Cardiac septum (tissue), 1 donor: ENCODE data around the gene COMT. TPM values are rescaled to one million over a fixed set of nuclear protein-coding genes. Genes with fewer than 3 reads are reported as not detected.
A peak's percentile ranks its signal among the peaks of the same experiment; 100 is the strongest.

Source experiments
- DNase-seq: peaks from one replicate; pipeline ENCODE4 v3.0.0-alpha.2; 2020; ENCODE audit warnings: low spot score
- intact Hi-C: fragments of 100-400 bp; cut with DNase I; formaldehyde crosslinking; loops from one replicate; pipeline ENCODE4 v1.14.0; 2022
- microRNA-seq: library from miRNA; unstranded; fragments of <30 nt; microRNA quantifications from one replicate; pipeline ENCODE4 v1.2.0, GENCODE V29; 2020
- total RNA-seq: library from RNA; stranded (reverse); fragmentation: NEBNext Ultra II Directional; extraction: Animal tissue kit (Norgen Biotek cat#: 25700); gene quantifications from one replicate; pipeline ENCODE4 v1.2.1, GENCODE V29; 2021
- donor health status: DM: no; HTN: no; CAD: no.

COMT gene
- total RNA-seq, 1 donor from 2014 or later, result 97.1 TPM

DNA sequence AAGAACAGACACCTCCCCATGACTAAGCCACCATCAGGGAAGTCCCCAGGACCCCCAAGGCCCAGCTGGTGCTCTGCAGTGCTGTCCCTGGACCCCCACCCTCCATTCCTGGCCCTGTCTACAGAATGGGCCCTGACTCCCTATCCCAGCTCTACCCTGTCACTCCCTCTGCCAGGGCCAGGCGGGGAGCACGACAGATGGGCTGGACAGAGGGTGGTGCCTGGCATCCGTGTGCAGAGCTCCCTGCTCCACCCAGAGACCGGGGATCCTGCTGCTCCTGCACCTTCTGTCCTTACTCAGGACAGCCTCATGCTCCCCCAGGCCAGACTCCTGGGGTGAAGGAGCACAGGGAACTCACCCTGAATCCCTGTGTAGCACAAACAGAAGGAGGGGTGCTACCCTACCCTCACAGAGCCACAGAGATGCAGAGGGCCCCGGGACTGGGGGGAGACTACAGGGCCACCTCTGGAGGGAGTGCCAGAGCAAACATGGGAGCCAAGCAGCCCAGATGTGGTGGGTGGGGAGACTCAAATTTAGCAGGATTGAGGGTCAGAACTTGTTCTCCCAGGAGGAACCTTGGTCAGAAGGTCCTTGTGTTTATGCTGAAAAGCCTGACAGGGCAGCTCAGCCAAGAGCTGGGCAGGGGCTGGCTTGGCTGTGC, 73.1 kb downstream of the COMT start:
- no peak for DNase-seq
- intact Hi-C loops, result no loop called here

DNA sequence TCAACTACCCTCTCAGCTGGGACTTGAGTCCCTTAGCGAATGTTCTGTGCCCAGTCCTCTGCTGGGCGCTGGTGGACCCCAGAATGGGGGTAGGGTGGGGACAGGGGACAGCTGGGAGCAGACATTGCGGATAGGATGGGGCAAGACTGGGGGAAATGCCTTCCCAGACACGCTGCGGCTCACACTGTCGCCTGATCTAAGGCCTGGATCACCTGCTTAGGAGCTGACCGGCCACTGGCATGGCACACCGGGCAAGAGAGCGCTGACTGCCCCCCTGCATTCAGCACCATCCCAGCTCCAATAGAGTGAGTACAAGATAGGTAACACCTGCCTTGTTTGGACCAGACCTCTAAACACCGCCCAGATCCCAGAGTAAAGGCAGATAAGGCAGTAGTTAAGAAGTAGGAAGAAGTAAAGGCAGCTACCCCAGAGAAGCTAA, 73.6 kb downstream of the COMT start:
- no peak for DNase-seq
- intact Hi-C loops, result no loop called here

DNA sequence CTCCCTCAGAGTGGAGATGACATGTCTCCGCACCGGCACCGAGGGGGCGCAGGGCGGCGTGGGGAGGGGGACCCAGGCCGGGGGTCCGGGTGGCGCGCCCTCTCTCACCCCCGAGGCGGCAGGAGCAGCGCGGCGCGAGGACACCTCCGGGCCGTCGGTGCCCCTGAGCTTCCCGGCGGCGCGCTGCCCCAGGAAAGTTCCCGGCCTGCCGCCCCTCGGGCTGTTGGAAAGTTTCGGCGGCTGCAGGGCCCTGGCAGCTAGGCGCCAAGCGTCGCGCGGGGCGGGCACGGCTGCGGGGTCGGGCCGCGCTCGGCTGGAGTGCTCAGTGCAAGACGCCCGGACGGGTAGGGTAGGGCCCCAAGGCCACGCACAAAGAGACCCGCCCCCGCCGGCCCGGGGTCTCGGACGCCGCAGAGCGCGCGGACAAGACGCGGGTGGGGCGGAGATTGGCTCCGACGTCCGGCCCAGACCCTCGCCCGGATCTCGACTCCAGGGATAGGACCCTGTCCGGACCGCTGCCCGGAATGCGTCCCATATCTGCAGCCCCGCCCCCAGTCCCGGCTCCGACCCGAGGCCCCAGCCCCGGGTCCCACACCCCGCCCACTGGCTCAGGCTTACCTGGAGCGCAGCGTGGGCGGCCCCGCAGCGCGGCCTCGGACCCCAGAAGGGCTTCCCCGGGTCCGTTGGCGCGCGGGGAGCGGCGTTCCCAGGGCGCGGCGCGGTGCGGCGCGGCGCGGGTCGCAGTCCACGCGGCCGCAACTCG, 74.6 kb downstream of the COMT start:
- no peak for DNase-seq
- intact Hi-C loops, result loop anchor here (2.0 kb wide), 1 partner anchor 115 kb away; the partner anchor contains the start of gene ZDHHC8

DNA sequence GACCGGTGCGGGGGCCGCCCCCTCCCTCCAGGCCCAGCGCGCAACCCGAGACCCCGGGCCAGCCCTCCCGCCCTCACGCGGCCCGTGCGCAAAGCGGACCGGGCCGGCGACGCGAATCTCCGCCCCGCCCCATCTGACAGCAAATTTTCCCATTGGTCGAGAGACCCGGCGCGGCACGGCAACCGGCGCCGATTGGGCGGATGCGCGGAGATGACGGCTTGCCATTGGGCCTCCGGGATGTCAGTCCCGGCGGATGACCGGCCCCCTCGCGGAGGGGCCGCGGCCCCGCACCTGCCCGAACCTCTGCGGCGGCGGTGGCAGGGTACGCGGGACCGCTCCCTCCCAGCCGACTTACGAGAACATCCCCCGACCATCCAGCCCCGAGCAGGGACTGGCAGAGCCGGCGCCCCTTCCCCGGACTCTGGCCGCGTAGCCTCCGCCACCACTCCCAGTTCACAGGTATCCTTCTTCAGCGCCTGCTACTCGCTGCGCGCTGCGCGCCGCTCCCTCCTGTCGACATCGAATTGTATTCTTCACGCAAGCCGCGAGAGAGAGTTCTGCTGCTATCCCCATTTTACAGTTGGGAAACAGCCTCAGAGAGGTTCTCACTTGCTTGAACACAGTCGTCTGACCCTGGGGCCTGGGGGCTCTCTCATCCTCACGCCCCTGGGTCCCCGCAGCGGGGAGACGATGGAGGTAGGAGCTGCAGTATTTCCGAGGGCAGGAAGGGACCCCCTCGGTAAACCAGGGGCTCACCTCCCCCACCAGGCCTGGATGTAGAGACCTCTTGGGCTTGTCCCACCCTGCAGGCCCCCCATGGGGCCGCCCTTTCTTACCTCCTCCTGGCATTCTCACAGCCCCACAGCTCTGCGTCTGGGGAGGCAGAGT, 75.4 kb downstream of the COMT start, which contains the start of gene ARVCF:
ARVCF (minus strand) TSS at position 90 of the 888 bp plus-strand sequence. CDS start 26,029 bp downstream, outside the sequence.
- peak; percentile 97 for DNase-seq
- intact Hi-C loops, result loop anchor here (2.0 kb wide), 1 partner anchor 114 kb away; the partner anchor contains the start of gene ZDHHC8

DNA sequence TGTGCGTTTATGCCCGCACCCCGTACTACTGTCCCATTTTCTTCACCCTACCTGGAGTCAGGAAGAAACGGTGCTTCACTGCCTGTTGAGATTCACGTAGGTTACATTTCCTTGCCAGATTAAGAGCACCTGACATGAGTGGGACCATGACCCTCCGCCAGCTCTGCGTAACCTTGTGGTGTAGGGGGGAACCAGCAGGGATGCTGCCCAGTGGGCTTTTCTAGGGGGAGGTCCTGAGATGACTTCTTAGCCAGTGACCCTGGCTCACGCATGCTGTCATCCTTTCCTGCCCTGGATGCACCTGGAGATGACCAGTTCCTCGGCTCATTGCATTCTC, 76.0 kb downstream of the COMT start:
- intact Hi-C loops, result loop anchor here (2.0 kb wide), 1 partner anchor 113 kb away; the partner anchor contains the start of gene ZDHHC8
- no peak for DNase-seq

DNA sequence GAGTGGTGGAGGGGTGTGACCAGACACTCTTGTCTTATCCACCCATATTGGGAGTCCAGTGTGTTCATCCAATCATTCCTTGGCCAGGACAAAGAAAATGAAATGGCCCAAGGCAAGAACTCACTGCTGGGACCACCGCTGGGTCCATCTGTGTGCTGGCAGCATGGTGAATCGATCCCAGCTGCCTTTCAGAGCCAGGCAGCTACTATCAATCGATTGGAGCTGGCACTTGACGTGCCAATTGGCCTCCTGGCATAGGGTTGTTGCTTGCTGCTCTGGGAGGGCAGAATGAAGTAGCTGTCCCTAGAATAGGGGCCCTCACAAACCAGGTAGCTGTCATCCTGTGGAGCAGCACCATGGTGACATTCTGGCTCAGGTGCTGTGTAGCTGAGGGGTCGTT, 76.4 kb downstream of the COMT start:
- intact Hi-C loops, result no loop called here
- no peak for DNase-seq

Small RNA genes within 50 kb of the gene (microRNA-seq; reads per million reads assigned to microRNA genes)
- not detected for gene MIR4761

Other genes starting within 250 kb of the COMT start
- gene SEPTIN5, start 227.3 kb upstream of the COMT start, total RNA-seq, result 191 TPM
- 5.5 TPM for gene GP1BB, start 218.2 kb upstream of the COMT start, total RNA-seq
- 0.48 TPM for gene TBX1, start 181.0 kb upstream of the COMT start, total RNA-seq
- 2.0 TPM for gene GNB1L, start 86.9 kb upstream of the COMT start, total RNA-seq
- 6.3 TPM for gene RTL10, start 86.9 kb upstream of the COMT start, total RNA-seq
- gene TXNRD2, start within 50 bp of the COMT start, total RNA-seq, result 33.3 TPM
- gene ARVCF, start 75.1 kb downstream of the COMT start, total RNA-seq, result 46.8 TPM
- gene TANGO2, start 79.3 kb downstream of the COMT start, total RNA-seq, result 84.5 TPM
- 19.1 TPM for gene DGCR8, start 138.5 kb downstream of the COMT start, total RNA-seq
- gene RANBP1, start 174.3 kb downstream of the COMT start, total RNA-seq, result 45.9 TPM
- 24.0 TPM for gene TRMT2A, start 175.5 kb downstream of the COMT start, total RNA-seq
- gene ZDHHC8, start 190.0 kb downstream of the COMT start, total RNA-seq, result 43.4 TPM
- 0.67 TPM for gene CCDC188, start 209.3 kb downstream of the COMT start, total RNA-seq